Head of caudate nucleus (tissue), 42 donors: ENCODE results near the gene CARD10.
A peak's percentile ranks its signal among the peaks of the same experiment; 100 is the strongest.

Source experiments
- DNase-seq, 42 donors: peaks; one replicate each; pipeline versions ENCODE4 v3.0.0 to v3.0.0-alpha.2; 2020 to 2021; ENCODE audit warnings: mixed read lengths in 7 of 42
- intact Hi-C: fragments of 100-400 bp; cut with DNase I; formaldehyde crosslinking; loops from one replicate; pipeline ENCODE4 v1.15.0; 2022

The CARD10 gene

DNA sequence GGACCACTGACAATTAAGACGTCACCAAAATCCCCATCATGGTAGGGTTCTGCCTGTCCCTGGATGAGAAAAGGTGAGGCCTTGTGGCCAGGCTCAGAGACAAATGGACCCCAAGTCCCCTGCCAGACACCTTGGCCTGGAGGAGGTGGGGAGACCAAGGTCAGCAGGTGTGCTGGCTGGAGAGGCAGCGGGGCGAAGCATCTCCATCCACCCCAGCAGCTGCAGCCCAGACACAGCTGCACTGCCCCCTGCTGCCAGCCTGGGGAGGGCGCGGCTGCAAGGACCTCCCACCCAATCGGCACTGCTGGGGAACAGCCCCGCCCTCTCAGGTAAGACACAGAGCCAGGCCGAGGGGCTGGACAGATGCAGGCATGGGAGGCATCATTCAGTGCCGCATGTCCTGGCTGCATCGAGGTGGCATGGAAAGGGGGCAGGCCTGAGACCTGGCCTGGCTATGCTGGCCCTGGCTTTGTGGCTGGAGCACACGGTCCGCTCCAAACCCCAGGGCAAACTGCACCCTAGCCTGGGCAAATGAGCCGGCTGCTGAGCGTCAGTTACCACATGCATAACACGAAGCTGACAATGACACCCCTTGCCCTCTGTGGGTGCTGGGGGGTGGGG is 20.8 kb downstream of the CARD10 start:
- DNase-seq: peak in 5 of 42 donors; percentile 11 to 26 (median 18)
- intact Hi-C loops: no loop called here

DNA sequence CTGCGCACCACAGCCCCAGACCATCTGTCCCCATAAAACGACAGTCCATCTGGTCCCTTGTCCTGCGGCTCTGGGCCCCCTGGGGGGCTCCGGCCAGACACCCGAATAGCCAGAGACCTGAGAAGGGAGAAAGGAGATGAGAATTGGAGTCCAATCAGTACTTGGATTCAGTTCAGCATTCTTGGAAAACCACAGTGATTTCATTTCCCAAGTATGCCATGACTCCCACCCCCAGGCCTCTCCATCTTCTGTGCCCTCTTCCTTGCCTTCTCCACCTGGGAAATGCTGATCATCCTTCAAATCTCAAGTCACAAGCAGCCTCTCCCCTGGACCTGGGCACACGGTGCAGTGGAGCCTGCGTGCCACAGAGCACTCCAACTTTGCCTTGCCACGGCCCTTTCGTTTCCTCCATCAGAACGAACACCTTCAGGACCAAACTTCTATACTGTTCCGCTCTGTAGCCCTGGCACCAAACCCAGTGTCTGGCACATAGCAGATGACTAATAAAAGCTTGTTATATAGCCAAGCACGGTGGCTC is 22.1 kb downstream of the CARD10 start:
- intact Hi-C loops: no loop called here
- DNase-seq: no peak

DNA sequence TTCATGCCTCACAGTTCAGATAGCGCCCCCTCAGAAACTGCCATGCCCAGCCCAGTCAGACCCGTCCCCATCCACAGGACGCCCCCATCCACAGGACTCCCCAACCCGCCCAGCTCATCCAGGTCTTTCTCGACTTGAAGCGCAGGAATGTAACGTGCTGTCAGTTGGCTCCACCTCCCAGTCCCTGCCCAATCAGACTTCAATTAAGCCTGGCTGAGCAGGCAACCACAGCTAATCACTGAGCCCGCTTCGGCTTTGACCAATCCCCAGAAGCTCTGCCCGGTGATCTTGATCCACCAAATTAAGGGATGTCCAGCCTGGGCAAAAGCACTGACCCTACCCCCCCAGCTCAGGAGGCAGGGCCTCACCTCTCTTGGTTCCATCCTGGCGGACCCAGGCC is 22.6 kb downstream of the CARD10 start:
- no peak for DNase-seq
- intact Hi-C loops: no loop called here

DNA sequence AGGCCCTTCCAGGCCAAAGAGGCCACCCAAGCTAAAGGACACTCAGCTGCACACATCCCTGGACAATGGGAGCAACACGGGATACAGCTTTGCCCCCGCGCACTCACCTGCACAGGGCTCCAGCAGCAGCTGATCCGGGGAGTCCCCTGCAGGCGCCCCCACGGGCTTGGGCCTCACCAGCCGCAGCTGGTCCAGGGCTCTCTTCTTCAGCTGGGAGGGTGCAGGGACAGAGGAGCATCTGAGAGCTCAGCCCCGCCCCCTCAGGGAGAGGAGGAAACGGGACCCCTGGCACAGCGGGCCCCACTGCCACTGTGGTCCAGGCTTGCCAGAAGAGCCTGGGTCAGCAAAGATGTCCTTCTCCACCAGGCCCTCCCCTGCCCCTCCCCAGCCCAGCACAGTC is 25.2 kb downstream of the CARD10 start:
- intact Hi-C loops: no loop called here

DNA sequence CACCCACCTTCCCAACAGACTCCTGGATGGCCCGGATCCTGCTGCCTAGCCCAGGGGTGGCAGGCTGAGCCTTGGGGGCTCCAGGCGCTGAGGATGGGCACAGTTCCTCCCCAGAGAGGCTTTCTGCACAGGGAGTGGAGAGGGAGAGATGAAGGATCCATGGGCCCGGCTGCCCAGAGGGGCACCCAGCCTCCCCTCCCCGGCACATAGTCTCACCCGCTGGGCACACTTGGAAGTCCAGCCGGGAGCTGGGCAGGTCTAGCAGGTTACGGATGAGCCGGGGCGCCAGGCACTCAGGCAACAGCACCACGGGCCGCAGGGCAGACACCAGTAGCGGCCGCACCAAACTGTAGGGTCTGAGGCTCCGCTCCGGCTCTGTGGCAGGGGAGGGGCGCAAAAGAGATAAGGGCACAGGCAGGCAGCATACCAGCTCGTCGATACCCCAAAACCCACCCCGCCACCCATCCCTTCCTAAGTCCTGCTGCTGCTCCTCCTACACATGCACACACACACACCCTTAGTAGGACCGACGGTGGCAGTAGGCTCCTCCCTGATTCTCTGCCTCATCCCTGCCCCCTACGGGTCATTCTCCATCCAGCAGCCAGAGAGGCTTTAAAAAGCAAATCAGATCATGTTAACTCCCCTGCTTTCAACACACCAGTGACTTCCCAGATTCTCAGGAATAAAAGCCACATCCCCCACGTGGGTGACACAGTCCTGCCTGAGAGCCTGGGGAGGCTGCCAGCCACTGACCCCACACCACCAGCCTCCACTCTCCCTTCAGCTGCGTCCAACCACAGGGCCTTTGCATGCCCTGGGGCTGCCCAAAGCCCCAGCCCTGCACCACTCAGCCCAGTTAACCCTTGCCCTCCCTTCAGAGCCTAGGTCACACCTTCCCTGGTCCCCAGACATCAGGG is 26.5 kb downstream of the CARD10 start:
- peak in 11 of 42 donors; percentile 3 to 46 (median 16) for DNase-seq
- intact Hi-C loops: no loop called here

More for the DNA sequence above, 25.2 kb downstream of the CARD10 start:
- no peak for DNase-seq

DNA sequence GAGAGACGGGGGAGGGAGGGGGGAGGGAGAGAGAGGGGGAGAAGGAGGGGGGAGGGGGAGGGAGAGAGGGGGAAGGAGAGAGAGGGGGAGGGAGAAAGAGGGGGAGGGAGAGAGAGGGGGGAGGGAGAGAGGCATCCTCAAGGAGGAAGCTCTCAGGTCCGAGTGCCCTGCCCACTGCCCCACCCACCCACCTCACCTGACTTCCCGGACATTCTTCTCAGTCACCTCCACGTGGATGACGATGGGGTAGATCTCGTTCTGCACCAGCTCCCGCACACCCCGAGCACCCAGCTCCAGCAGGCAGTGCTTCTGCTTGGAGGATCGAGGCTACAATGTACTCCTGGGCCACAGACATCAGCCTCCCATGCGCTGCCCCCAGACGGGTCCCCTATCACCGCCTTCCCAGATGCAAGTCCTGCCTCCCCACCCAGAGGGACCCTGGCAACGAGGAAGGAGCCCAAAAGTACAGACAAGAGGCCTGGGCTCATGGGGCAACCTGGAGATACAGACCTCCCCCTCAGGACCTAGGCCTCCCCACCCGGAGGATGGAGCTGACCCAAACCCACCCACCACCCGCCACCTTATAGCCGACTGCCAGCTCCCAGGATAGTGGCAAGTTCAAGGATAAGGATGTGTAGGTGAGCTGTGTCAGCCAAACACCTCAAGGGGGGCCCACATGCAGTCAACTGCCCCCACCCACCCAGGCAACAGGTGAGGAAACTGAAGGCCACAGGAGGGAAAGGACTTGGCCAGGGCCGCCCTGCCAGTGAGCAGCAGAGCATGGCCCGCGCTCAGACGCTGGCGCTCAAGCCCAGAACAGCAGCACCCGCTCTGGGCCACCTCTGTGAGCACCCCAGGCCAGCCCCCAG is 27.4 kb downstream of the CARD10 start:
- intact Hi-C loops: no loop called here
- no peak for DNase-seq

DNA sequence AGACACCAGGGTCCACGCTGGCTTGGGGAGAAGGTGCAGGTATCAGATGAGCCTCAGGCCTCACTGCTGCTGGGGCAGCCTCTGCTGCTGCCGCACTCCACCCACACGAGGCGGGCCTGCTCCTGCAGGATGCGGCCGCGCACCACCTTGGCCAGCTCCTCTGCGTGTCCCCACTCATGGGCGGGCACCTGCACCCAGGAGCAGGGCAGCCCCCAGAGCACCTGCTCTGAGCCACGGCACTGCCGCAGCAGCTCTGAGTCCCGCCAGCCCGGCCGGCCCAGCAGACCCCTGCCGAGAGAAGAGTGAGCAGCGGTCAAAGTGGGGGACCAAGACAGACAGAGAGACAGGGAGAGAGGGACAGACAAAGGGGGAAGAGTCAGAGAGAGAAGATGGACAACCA is 28.1 kb downstream of the CARD10 start:
- intact Hi-C loops: no loop called here

DNA sequence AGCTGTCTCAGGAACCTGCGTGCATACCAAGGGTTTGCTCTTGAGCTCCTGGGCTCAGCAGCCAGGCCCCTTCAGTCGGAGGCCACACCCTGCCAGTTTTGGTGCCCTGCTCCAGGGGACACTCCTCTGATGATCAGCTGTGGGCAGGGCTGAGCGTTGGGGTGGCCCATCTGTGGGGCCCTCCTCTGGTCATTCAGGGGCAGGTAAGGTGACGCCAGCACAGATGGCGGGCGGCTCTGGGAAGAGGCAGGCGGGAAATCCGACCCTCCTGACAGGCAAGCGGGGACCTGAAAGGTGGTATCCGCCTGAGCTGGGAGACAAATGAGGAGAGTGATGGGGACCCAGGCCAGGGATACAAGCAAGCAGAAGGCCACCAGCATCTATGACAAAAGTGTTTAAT is 29.2 kb downstream of the CARD10 start:
- DNase-seq: no peak
- intact Hi-C loops: no loop called here

More for the DNA sequence above, 28.1 kb downstream of the CARD10 start:
- no peak for DNase-seq

DNA sequence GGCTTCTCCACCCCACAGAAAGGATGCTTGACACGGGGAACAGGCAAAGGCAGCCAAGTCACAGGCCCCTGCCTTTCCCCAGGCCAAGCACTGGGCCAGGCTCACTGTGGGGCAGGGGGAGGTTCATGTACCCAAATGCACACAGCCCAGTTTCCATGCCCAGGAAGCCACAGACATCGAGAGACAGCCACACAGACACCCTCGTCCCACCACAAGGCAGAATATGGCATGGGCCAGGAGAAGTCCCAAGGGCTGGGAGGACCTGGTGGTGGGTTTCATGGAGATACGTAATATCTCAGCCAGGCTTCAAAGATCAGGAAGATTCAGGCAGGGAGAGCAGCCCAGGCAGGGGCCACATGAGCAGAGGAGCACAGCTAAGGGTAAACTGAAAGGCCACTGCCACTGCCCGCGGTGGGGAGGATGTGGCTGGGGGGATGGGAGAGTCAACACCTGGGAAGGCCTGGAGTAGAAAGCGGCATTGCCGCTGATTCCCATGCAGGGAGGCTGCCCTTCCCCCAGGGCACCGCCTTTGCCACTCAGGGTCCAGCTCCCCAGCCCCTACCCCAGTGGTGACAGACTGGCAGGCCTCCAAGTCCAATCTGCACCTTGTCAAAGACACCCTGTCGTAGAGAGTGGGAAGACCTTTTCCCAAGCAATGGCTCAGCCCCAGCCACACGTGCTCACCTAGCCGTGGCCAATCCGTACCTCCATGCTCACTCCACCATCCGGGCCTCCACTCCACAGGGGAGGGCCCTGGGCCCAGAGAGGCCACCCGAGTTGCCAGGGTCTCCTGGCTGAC is 30.7 kb downstream of the CARD10 start:
- intact Hi-C loops: no loop called here
- DNase-seq: no peak

DNA sequence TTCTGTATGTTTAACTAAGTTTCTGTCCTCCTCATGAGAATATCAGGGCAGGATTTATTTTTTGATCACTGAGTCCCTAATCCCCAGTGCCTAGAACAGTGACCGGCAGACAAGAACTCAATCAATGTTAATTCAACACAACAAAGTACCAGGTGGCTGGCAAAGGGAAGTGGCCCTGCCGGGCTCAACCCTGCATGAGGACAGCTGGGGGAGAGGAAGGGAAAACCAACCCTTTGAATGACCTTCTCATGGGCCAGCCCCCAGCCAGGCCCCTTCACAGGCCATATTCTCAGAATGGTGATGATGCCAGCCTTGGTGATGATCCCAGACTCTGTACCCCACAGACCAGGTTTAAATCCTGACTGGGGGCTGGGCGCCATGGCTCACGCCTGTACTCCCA is 31.6 kb downstream of the CARD10 start:
- intact Hi-C loops: no loop called here
- no peak for DNase-seq

DNA sequence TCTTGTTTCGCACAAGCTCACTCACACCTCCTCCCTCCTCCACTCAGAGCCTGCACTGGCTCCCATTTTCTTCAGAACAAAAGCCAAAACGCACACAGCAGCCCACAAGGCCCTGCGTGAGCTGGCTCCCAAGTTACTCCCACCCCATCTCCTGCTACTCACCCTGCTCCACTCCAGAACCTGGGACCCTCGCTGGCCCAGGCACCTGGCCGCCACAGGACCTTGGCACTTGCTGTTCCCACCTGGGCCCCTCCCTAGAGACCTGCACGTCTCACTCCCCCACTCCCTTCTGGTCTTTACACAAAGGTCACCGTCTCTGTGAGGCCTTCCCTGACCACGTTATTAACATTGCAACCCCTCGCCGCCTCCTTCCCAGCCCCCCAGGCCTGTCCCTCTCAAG is 32.1 kb downstream of the CARD10 start:
- no peak for DNase-seq
- intact Hi-C loops: no loop called here

DNA sequence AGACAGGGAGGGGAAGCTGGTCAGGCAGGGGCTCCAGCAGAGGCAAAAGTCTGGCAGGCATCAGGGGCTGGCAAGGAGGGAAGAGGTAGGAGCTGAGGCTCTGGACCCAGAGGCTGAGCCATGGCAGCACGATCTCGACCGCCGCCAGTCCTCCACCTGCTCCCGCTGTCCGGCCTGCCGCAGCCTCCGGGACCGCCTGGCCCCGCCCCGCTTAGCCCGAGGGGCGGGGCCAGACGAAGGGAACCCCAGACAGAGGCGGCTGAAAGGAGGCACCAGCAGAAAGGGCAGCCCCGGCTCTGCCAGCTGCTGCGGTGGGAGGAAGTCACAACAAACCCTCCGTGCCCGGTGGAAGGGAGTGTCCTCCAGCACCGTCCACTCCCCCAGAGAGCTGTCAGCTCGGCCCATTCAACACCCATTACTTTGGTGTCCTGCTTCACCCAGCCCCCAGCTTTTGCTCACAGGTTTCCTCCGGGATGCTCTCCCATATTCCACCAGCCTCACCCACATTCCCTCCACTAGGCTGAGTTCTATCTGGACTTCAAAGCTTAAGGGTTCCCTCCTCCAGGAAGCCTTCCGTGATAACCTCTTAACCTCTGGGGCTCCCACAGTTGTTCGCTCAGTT is 32.9 kb downstream of the CARD10 start, which contains the start of gene MFNG:
MFNG (minus strand) TSS at position 161 of the 622 bp plus-strand sequence. CDS start 207 bp downstream, outside the sequence.
- DNase-seq: peak in 41 of 42 donors; percentile 9 to 69 (median 46)
- intact Hi-C loops: no loop called here

DNA sequence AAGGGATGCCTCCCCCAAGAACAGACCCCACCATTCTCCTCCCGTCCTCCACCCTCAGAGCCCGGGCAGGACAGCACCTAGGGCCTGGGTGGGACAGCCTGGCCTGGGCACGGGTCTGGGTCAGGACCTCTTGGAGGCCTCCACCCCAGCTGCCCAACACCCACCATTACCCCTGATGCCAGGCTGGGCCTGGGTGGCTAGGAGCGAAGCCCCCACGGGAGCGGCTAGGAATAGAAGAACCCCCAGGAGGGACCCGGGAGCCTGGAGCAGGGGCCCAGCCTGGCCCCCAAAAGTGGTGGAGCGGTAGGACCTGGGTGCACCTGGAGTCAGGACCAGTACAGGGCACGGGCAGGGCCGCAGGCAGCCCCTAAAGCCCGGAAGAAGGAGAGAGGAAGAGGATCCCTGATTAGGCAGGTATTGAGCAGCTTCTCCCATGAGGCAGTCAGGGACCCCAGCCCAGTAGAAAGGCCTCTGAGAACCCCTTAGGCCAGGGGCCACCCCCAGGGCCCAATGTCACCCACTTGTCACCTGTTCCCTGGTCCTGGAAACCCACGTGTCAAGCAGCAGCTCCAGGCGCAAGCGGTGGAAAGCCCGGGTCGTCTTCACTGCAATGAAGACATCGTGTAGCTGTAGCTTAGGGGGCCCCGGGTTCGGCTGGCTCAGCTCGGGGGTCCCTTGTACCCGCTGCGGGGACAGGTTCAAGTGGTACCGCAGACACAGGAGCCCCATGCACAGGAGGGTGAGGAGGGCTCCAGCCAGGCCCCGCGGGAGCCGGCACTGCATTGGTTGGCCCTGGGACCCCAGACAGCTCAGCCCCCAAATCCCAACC is 33.6 kb downstream of the CARD10 start:
- DNase-seq: no peak
- intact Hi-C loops: no loop called here

DNA sequence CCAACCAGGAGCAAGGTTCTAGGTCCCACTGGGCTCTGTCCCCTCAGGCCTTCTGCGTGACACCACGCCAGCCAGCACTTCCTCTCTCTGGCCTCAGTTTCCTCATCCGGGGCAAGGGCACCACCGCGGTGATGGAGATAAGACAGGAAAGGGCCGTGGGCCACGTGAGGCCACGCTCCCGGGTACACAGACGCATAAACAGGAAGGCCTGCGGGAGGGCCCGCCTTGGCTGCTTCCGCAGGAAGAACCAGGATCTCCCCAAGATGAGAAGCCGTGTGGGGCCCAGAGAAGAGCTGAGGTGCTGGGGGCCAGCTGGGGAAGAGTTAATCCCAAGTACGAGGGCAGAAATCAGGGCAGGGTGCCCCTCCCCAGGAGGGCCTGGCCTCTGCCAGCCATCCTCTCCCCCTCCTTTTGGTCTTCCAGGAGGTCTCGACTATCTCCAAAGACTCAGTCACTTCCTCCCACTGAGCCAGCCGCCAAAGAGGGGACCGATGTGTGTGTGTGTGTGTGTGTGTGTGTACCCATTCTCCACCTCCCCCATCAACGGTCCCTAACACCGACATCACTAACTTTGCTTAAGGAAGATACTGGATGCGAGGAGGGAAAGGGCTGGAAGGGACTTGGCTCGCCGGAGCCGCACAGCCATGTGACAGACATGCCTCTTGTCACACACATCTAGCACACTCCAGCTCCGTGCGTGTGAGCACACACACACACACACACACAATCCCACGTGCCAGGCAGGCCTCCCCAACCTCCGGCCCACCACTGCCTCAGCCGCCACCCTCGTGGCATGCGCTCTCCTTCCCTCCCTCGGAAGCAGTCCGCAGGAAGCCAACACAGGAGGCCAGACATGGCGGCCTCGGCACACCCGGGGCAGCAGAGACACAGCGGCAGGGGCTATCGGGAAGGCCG is 34.5 kb downstream of the CARD10 start:
- peak; percentile 29 to 82 (median 54) for DNase-seq
- intact Hi-C loops: no loop called here

DNA sequence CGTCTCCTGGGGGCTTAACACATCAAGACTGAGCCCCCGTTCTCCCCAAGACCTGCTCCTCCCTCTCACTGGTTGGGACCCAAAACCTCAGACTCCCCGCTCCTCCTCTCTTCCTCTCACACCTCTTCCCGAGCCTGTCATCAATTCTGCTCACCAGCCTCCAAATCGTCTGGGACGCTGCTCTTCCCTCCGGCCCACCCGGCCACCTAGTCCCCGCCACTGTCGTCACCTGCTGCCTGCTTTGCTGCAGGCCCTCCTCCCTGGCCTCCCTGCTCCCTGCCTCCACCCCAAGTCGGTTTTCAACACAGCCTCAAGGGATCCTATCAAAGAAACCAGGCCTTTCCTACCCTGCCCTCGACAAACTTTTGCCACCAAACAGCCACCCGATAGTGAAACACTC is 36.2 kb downstream of the CARD10 start:
- no peak for DNase-seq
- intact Hi-C loops: no loop called here

DNA sequence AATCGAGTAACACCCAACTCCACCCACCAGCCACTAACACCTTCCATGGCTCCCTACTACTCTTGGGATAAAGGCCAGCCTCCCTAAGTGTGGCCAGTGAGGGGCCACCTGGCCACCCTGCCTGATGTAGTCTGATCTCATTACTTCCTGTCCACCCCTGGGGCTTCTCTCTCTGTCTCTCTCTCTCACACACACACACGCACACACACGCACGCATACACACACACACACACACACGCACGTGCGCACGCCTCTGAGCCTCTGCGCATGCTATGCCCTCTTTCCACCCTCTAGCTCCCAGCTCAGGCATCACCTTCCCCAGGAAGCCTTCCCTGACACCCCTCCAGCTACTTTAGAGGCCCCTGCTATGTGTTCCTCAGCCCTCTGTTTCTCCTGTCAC is 37.0 kb downstream of the CARD10 start:
- no peak for DNase-seq
- intact Hi-C loops: no loop called here
